CD14-positive monocyte (primary cell): Measurements from ENCODE around the gene SLC1A6. TPM values are rescaled to one million over a fixed set of nuclear protein-coding genes. Genes with fewer than 3 reads are reported as not detected.

Experiments used
- DNase-seq, 3 donors: peaks; one replicate each; pipeline ENCODE4 v3.0.0-alpha.2; 2011 to 2022
- H2AFZ ChIP-seq: 2 replicates; pipeline ENCODE4 v1.6.0; 2012; ENCODE audit warnings: mild to moderate bottlenecking, low read depth, low read length, inconsistent platforms; ENCODE audit not compliant: insufficient read depth, poor library complexity, severe bottlenecking
- H3K27ac ChIP-seq, 2 donors: 1 replicate in 1 of 2; 2 replicates in 1 of 2; pipeline ENCODE4 v1.5.1; 2012 to 2013; ENCODE audit warnings: low read length in 2 of 2, control low read depth in 1 of 2, inconsistent platforms in 1 of 2, low read depth in 1 of 2, mild to moderate bottlenecking in 1 of 2
- H3K27me3 ChIP-seq, 2 donors: one replicate each; pipeline versions ENCODE4 v1.6.0 to v1.6.1; 2011 to 2013; ENCODE audit warnings: low read length in 2 of 2; ENCODE audit not compliant: control insufficient read depth in 2 of 2, insufficient read depth in 2 of 2
- H3K36me3 ChIP-seq, 2 donors: replicated peaks in 1 of 2; 1 replicate in 1 of 2; 2 replicates in 1 of 2; pipeline versions ENCODE4 v1.5.1 to v1.6.1; 2012 to 2013; ENCODE audit warnings: low read length in 2 of 2, control low read depth in 1 of 2, inconsistent platforms in 1 of 2, mild to moderate bottlenecking in 1 of 2; ENCODE audit not compliant: insufficient read depth in 2 of 2, control insufficient read depth in 1 of 2
- H3K4me1 ChIP-seq, 2 donors: 1 replicate in 1 of 2; 2 replicates in 1 of 2; pipeline versions ENCODE4 v1.5.1 to v1.6.1; 2012 to 2013; ENCODE audit warnings: low read length in 2 of 2, control low read depth in 1 of 2, inconsistent platforms in 1 of 2, mild to moderate bottlenecking in 1 of 2, moderate library complexity in 1 of 2; ENCODE audit not compliant: insufficient read depth in 2 of 2, control insufficient read depth in 1 of 2
- H3K4me2 ChIP-seq: replicated peaks from 2 replicates; pipeline ENCODE3; 2012; ENCODE audit warnings: low read length, moderate library complexity, mild to moderate bottlenecking; ENCODE audit not compliant: poor library complexity, severe bottlenecking; ENCODE audit errors: extremely low read depth
- H3K4me3 ChIP-seq, 3 experiments: fragments of 200-600 bp in 1 of 3; sonication (generic) in 1 of 3; replicated peaks in 1 of 3; 1 replicate in 2 of 3; 2 replicates in 1 of 3; pipeline ENCODE4 v1.5.1; 2011 to 2013; ENCODE audit warnings: low read length in 3 of 3, mild to moderate bottlenecking in 3 of 3, control low read depth in 2 of 3, low read depth in 2 of 3, inconsistent platforms in 1 of 3, moderate library complexity in 1 of 3
- H3K79me2 ChIP-seq: 2 replicates; pipeline ENCODE4 v1.6.0; 2012; ENCODE audit warnings: mild to moderate bottlenecking, control low read depth, inconsistent platforms, low read length, moderate library complexity; ENCODE audit not compliant: insufficient read depth
- H3K9ac ChIP-seq: 2 replicates; pipeline ENCODE4 v1.6.0; 2017; ENCODE audit warnings: low read length, mild to moderate bottlenecking; ENCODE audit not compliant: insufficient read depth, poor library complexity, severe bottlenecking
- H3K9me3 ChIP-seq, 2 donors: replicated peaks in 1 of 2; 1 replicate in 1 of 2; 2 replicates in 1 of 2; pipeline versions ENCODE4 v1.5.1 to v1.6.1; 2012 to 2013; ENCODE audit warnings: low read length in 2 of 2, control low read depth in 1 of 2; ENCODE audit not compliant: control insufficient read depth in 1 of 2, insufficient read depth in 1 of 2
- H4K20me1 ChIP-seq: 2 replicates; pipeline ENCODE4 v1.6.0; 2012; ENCODE audit warnings: mild to moderate bottlenecking, low read length, control low read depth, moderate library complexity; ENCODE audit not compliant: insufficient read depth
- H3K27ac Mint-ChIP-seq, 7 donors: one replicate each; pipeline ENCODE4 v1.8.0; 2020; ENCODE audit warnings: mild to moderate bottlenecking in 7 of 7, mixed read lengths in 7 of 7, moderate library complexity in 6 of 7, inconsistent platforms in 2 of 7
- H3K27me3 Mint-ChIP-seq, 3 donors: one replicate each; pipeline ENCODE4 v1.8.0; 2021 to 2022; ENCODE audit warnings: low read depth in 3 of 3, mild to moderate bottlenecking in 3 of 3, mixed read lengths in 3 of 3, moderate library complexity in 3 of 3, inconsistent platforms in 1 of 3
- H3K36me3 Mint-ChIP-seq, 2 donors: one replicate each; pipeline ENCODE4 v1.8.0; 2020; ENCODE audit warnings: mixed read lengths in 2 of 2, inconsistent platforms in 1 of 2, mild to moderate bottlenecking in 1 of 2
- H3K4me1 Mint-ChIP-seq: one replicate; pipeline ENCODE4 v1.8.0; 2020; ENCODE audit warnings: mild to moderate bottlenecking, mixed read lengths
- H3K4me3 Mint-ChIP-seq, 2 donors: one replicate each; pipeline ENCODE4 v1.8.0; 2020; ENCODE audit warnings: mild to moderate bottlenecking in 2 of 2, mixed read lengths in 2 of 2, moderate library complexity in 1 of 2
- H3K9me3 Mint-ChIP-seq, 7 donors: one replicate each; pipeline ENCODE4 v1.8.0; 2020 to 2022; ENCODE audit warnings: mixed read lengths in 7 of 7, mild to moderate bottlenecking in 6 of 7, moderate library complexity in 6 of 7, inconsistent platforms in 2 of 7
- CTCF ChIP-seq: fragments of 200-600 bp; IDR thresholded peaks from one replicate; pipeline ENCODE4 v1.8.0; 2022; ENCODE audit warnings: antibody characterized with exemption, mild to moderate bottlenecking
- WGBS: methylation state at CpG from one replicate; pipeline ENCODE4 v1.1.5; 2013; ENCODE audit warnings: missing lambda C conversion rate; ENCODE audit not compliant: insufficient coverage; 5-methylcytosine and 5-hydroxymethylcytosine counted together
- intact Hi-C, 2 donors: fragments of 100-400 bp; cut with micrococcal nuclease; formaldehyde crosslinking; loops; one replicate each; pipeline versions ENCODE4 v1.15.0 to v1.15.1; 2023
- polyA minus RNA-seq: library from RNA; depleted of rRNA, polyadenylated mRNA; stranded (reverse); fragments of >200 nt; gene quantifications from 2 replicates; pipeline ENCODE4 v1.2.3, GENCODE V29; 2012
- polyA plus RNA-seq, 3 donors: library from polyadenylated mRNA; depleted of rRNA in 1 of 3; unstranded in 2 of 3; stranded (reverse) in 1 of 3; fragments of 300-500 nt in 2 of 3; fragments of >200 nt in 1 of 3; fragmentation: Illumina TruSeq in 2 of 3; gene quantifications; 1 replicate in 2 of 3; 2 replicates in 1 of 3; pipeline ENCODE4 v1.2.3, GENCODE V29; 2012 to 2021
- total RNA-seq, 12 experiments: library from RNA in 1 of 12; stranded (reverse) in 1 of 12; fragments of 120-200 nt in 1 of 12; gene quantifications; one replicate each; pipeline ENCODE4 v1.2.4 and lab custom pipeline; 2013 to 2026; ENCODE audit warnings: mixed read lengths in 6 of 12, inconsistent platforms in 1 of 12

The SLC1A6 gene
- total RNA-seq (2013), result not detected
- polyA plus RNA-seq (not detected), polyA minus RNA-seq (not detected in 2 replicates), total RNA-seq (lab: John Stamatoyannopoulos, UW) (0 to 1.7 (median 0.06) reads per million in 11 experiments)

GRCh38 chr19:14979476-14980255 lies at the start of gene SLC1A6:
TSS of gene SLC1A6 (minus strand) at chr19:14979864. CDS start at chr19:14972910, 6,954 bp downstream.
- H3K27ac Mint-ChIP-seq, result no peak within 1 kb of the TSS
- Histone ChIP-seq H3K27me3 (peaks cover 33 to 49% of the 10 kb centered on the region in 2 donors), H3K9ac (no peak within 1 kb of the TSS), H2AFZ (no peak within 1 kb of the TSS), H3K27ac (no peak within 1 kb of the TSS), H3K4me2 (no peak within 1 kb of the TSS), H3K4me1 (no peaks in the 10 kb centered on the region), H3K79me2 (no peaks in the 10 kb centered on the region), H3K4me3 (no peak within 1 kb of the TSS), H3K9me3 (peaks cover 0 to 18% of the 10 kb centered on the region in 2 donors), H3K36me3 (no peaks in the 10 kb centered on the region), H4K20me1 (no peaks in the 10 kb centered on the region)
- peaks cover 42 to 57% (median 43%) of the 10 kb centered on the region in 3 donors for H3K27me3 Mint-ChIP-seq
- intact Hi-C loops, result no loop called here
- DNase-seq, result no peak
- H3K36me3 Mint-ChIP-seq, result peaks cover 0 to 11% of the 10 kb centered on the region in 2 donors
- WGBS, result under 1% methylated on average over 67 of the region's 84 CpGs
- peak within 1 kb of the TSS in 1 of 2 donors; percentile 83 for H3K4me3 Mint-ChIP-seq
- no peak for TF ChIP-seq CTCF
- H3K9me3 Mint-ChIP-seq, result peaks cover 0 to 5% (median 3%) of the 10 kb centered on the region in 7 donors
- no peaks in the 10 kb centered on the region for H3K4me1 Mint-ChIP-seq

DNA sequence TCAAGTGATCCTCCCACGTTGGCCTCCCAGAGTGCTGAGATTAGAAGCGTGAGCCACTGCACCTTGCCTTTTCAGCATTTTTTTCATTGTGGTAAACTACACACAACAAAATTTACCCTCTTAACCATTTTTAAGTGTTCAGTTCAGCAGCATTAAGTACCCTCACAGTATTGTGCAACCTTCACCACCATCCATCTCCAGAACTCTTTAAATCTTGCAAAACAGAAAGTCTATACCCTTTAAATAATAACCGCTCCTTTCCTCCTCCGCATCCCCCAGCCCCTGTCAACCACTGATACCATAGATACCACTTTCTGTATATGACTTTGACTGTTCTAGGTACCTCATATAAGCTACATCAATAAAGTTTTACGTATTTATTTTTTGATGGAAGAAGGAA lies 48.8 kb upstream of the SLC1A6 start:
- no peak overlapping the region for H3K4me3 ChIP-seq
- intact Hi-C loops, result no loop called here
- DNase-seq, result no peak
- H3K27me3 Mint-ChIP-seq, result peaks cover 0 to 11% (median 5%) of the 10 kb centered on the region in 3 donors
- H3K4me2 ChIP-seq, result no peak overlapping the region
- H3K9me3 Mint-ChIP-seq, result peaks cover 0 to 9% (median 7%) of the 10 kb centered on the region in 7 donors
- no peaks in the 10 kb centered on the region for H3K4me1 ChIP-seq
- no peaks in the 10 kb centered on the region for H4K20me1 ChIP-seq
- H3K4me3 Mint-ChIP-seq, result no peak overlapping the region
- H3K4me1 Mint-ChIP-seq, result no peaks in the 10 kb centered on the region
- peaks cover 0 to 6% of the 10 kb centered on the region in 2 donors for H3K9me3 ChIP-seq
- H3K36me3 ChIP-seq, result no peaks in the 10 kb centered on the region
- TF ChIP-seq CTCF, result no peak
- H3K9ac ChIP-seq, result no peak overlapping the region
- WGBS, result 56% methylated on average over 1 of the region's 5 CpGs
- H3K27ac Mint-ChIP-seq, result no peak overlapping the region
- no peaks in the 10 kb centered on the region for H3K79me2 ChIP-seq
- no peaks in the 10 kb centered on the region for H3K27me3 ChIP-seq
- H3K27ac ChIP-seq, result no peak overlapping the region
- H3K36me3 Mint-ChIP-seq, result no peaks in the 10 kb centered on the region
- H2AFZ ChIP-seq, result no peak overlapping the region
